ENCODE measurements around the gene GAL.

DNA sequence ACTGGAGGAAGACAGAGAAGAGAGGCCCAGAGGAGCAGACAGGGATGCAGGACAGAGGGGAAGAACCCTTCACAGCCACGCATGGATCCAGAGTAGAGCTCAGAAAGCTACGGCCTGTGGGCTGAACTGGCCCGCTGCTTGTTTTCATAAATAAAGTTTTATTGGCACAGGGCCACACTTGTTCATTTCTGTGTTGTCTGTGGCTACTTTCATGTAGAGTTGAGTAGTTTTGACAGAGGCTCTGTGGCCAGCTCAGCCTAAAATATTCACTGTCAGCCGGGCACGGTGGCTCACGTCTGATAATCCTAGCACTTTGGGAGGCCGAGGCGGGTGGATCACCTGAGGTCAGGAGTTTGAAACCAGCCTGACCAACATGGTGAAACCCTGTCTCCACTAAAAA is 26.2 kb upstream of the GAL start:
- TF ChIP-seq YY1 (IDR thresholded peaks at IDR 0.05; ENCODE audit: insufficient read depth, insufficient read length) (no peak), ZNF274 (IDR thresholded peaks at IDR 0.05; ENCODE audit: low read depth, low read length) (no peak)
